ENCODE measurements around the gene NOC2L. TPM values are rescaled to one million over a fixed set of nuclear protein-coding genes. Genes with fewer than 3 reads are reported as not detected.
A peak's percentile ranks its signal among the peaks of the same experiment; 100 is the strongest.

NOC2L gene
- total and polyA plus RNA-seq, 9 of the 15 experiments (the other 6 are each of a cell fraction or from before 2014, with no cell fraction given) = 4.0 to 410 (median 200) TPM

DNA sequence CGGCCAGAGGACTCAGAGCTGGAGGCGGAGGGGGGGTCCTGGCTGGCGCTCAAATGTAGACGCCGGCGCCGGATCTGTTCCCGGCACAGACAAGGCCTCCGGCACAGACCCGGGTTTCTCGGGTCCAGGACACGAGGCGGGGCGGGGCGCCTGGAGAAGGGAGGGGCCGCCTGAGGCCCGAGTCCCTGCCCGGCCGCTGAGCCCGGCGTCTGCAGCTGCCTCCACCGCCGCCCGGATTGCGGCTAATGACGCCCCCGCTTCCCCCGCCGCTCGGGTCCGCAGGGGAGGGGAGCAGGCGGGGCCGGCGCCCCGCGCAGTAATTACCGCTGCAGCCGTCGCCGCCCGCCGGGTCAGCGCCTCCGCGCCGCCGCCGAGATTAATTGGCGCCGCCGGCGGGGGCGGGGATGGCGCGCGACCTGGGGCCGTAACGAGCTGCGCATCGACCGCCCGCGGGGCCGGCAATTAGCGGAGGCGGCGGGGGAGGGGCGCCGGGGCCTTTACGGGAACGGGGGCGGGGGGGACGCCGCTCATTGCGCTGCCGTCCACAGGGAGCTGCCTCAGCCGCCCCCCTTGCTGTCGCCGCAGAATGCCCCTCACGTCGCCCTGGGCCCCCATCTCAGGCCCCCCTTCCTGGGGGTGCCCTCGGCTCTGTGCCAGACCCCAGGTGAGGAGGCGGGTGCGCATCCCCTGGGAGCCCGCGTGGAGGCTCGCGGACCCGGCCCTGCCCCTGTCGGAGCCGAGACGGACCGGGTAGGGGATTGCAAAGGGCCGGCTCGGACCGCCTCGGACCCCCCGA lies 17.3 kb downstream of the NOC2L start:
- no peaks in the 10 kb centered on the region for H3K79me2 ChIP-seq (ENCODE audit: control insufficient read depth, insufficient read depth, low read length)
- H3K9ac ChIP-seq (ENCODE audit: insufficient read depth in 1 of 2, low read depth in 2 of 2, low read length in 2 of 2) = peak overlapping the region in 1 of 2 experiments; percentile 88; a peak in 2 of 4 replicates
- TF ChIP-seq SIN3A (IDR thresholded peaks at IDR 0.05; ENCODE audit: borderline replicate concordance in 2 of 2, control insufficient read depth in 1 of 2, low read depth in 2 of 2, low read length in 2 of 2) = peak in 1 of 2 experiments; percentile 71; a peak in 1 of 4 replicates
- TF ChIP-seq CBFA2T3 (IDR thresholded peaks at IDR 0.05) = peak; percentile 25; the same call in 1 of the 2 replicates
- TF ChIP-seq ZNF75A (CRISPR knock-in tag; IDR thresholded peaks at IDR 0.05) = no peak
- no peak for TF ChIP-seq FOSL1 (tag; conservative IDR thresholded peaks at IDR 0.05)
- TF ChIP-seq YY1 (IDR thresholded peaks at IDR 0.05; ENCODE audit: borderline replicate concordance in 1 of 3, control insufficient read depth in 1 of 3, extremely low read depth in 1 of 3, insufficient read depth in 3 of 3, insufficient read length in 1 of 3, insufficient replicate concordance in 2 of 3, low read depth in 1 of 3, low read length in 2 of 3) = peak in 2 of 3 experiments; percentile 50 to 61
- no peak for TF ChIP-seq RFX5 (IDR thresholded peaks at IDR 0.05; ENCODE audit: low read depth, low read length)
- TF ChIP-seq, protein P1, sequence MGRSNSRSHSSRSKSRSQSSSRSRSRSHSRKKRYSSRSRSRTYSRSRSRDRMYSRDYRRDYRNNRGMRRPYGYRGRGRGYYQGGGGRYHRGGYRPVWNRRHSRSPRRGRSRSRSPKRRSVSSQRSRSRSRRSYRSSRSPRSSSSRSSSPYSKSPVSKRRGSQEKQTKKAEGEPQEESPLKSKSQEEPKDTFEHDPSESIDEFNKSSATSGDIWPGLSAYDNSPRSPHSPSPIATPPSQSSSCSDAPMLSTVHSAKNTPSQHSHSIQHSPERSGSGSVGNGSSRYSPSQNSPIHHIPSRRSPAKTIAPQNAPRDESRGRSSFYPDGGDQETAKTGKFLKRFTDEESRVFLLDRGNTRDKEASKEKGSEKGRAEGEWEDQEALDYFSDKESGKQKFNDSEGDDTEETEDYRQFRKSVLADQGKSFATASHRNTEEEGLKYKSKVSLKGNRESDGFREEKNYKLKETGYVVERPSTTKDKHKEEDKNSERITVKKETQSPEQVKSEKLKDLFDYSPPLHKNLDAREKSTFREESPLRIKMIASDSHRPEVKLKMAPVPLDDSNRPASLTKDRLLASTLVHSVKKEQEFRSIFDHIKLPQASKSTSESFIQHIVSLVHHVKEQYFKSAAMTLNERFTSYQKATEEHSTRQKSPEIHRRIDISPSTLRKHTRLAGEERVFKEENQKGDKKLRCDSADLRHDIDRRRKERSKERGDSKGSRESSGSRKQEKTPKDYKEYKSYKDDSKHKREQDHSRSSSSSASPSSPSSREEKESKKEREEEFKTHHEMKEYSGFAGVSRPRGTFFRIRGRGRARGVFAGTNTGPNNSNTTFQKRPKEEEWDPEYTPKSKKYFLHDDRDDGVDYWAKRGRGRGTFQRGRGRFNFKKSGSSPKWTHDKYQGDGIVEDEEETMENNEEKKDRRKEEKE (IDR thresholded peaks at IDR 0.05; ENCODE audit: borderline replicate concordance in 1 of 2, control insufficient read depth in 1 of 2, low read depth in 2 of 2, low read length in 1 of 2) = 0 out of 4 replicates have a peak, but pooled peaks of 1 of the 2 experiments have one; percentile 54
- TF ChIP-seq ZBTB7A (IDR thresholded peaks at IDR 0.05; ENCODE audit: borderline replicate concordance, control insufficient read depth, low read depth, low read length) = peak; percentile 92
- TF ChIP-seq MYC (IDR thresholded peaks at IDR 0.05; ENCODE audit: low read depth, low read length) = peak; percentile 58; the same call in 1 of the 2 replicates
- no peak for TF ChIP-seq MYC (CRISPR knock-in tag; IDR thresholded peaks at IDR 0.05; ENCODE audit: borderline replicate concordance, low read depth)
- peak; percentile 96 for TF ChIP-seq CTBP1 (IDR thresholded peaks at IDR 0.05; ENCODE audit: borderline replicate concordance)
- no peak for TF ChIP-seq CBX3 (IDR thresholded peaks at IDR 0.05; ENCODE audit: borderline replicate concordance in 1 of 2, low read length in 2 of 2)
- no peak for TF ChIP-seq ZNF384 (IDR thresholded peaks at IDR 0.05; ENCODE audit: low read depth, low read length)
- no peak for TF ChIP-seq HSF4 (CRISPR knock-in tag; IDR thresholded peaks at IDR 0.05; ENCODE audit: borderline replicate concordance)

More for the DNA sequence above, 17.3 kb downstream of the NOC2L start:
- intact Hi-C loops (cut with micrococcal nuclease) (no loop called here), in situ Hi-C loops (cut with MboI) (no loop called here)
- Histone ChIP-seq H3K4me3 (peak overlapping the region; percentile 29), H3K27ac (ENCODE audit: extremely low read depth, low read depth, low read length) (no peak overlapping the region), H3K9me3 (replicated peaks; ENCODE audit: control insufficient read depth, insufficient read depth, low read depth, low read length) (no peaks in the 10 kb centered on the region), H3K4me1 (replicated peaks in 1 of 2; ENCODE audit: control insufficient read depth in 2 of 2, insufficient read depth in 2 of 2, low read length in 2 of 2) (peaks cover 28 to 96% of the 10 kb centered on the region in 2 experiments), H2AFZ (ENCODE audit: low read depth, low read length) (peak overlapping the region; percentile 72), H3K27me3 (ENCODE audit: control insufficient read depth in 2 of 2, insufficient read depth in 2 of 2, low read length in 2 of 2) (peaks cover 0 to 2% of the 10 kb centered on the region in 2 experiments; a peak in 1 of 5 replicates), H3K4me2 (ENCODE audit: insufficient read depth, low read length) (no peak overlapping the region), H3K9me1 (ENCODE audit: control insufficient read depth, insufficient read depth, low read length) (no peaks in the 10 kb centered on the region), H3K36me3 (ENCODE audit: control insufficient read depth, insufficient read depth, low read length) (peaks cover 32% of the 10 kb centered on the region; the same call in 2 of the 3 replicates), H4K20me1 (replicated peaks; ENCODE audit: control insufficient read depth, insufficient read depth, low read length) (peaks cover 21% of the 10 kb centered on the region; the same call in 1 of the 2 replicates)
- POLR2A ChIA-PET = interaction anchor here (0.6 to 2.1 kb wide), 12 partner anchors 9 to 145 kb away, joined by 3 to 11 read pairs (median 3); partner anchors contain the start of gene PLEKHN1
- BruUV-seq (replicated peaks) = no TSS peak
- DNase-seq (ENCODE audit: extremely low read depth in 1 of 4, low spot score in 3 of 4) (peak; percentile 83 to 90 (median 88)), FAIRE-seq (peak; percentile 67), ATAC-seq (peak; percentile 73)
- 2% methylated on average over 57 of the region's 98 CpGs for WGBS (ENCODE audit: insufficient coverage, low coverage, missing lambda C conversion rate)
- CTCF ChIA-PET (ENCODE audit: low intra/inter-chr PET ratio) = interaction anchor here (0.5 to 0.6 kb wide), 2 partner anchors 17 to 70 kb away, joined by 3 to 4 read pairs; no protein-coding TSS in a partner anchor
